HG03196 (cell line): ENCODE measurements around the gene ZCWPW2.

Experiments
- ATAC-seq: cut with Tn5 transposase; IDR thresholded peaks from one replicate; pipeline ENCODE4 v1.9.1; 2021; ENCODE audit not compliant: unreplicated experiment

ZCWPW2 gene

GRCh38 chr3:28376424-28376823 lies 27.9 kb downstream of the ZCWPW2 start:
- no peak for ATAC-seq

- ATAC-seq: no peak
Observed at GRCh38 chr3:28386049-28386448, 37.5 kb downstream of the ZCWPW2 start.

GRCh38 chr3:28388978-28389377 lies 40.5 kb downstream of the ZCWPW2 start:
- no peak for ATAC-seq

DNA sequence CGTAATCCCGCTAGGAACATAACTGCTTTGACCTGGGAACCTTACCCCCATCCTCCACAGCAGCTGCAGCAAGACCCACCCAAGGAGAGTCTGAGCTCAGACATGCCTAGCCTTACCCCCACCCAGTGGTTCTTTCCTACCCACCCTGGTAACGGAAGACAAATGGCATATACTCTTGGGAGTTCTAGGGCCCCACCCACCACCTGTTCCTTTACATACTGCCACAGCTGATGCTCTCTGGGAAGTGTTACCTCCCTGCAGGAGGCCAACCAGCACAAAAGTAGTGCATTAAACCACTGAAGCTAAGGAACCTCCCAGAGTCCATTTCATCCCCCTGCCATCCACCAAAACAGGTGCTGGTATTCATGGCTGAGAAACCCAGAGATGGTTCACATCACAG lies 50.7 kb downstream of the ZCWPW2 start:
- ATAC-seq: no peak

DNA sequence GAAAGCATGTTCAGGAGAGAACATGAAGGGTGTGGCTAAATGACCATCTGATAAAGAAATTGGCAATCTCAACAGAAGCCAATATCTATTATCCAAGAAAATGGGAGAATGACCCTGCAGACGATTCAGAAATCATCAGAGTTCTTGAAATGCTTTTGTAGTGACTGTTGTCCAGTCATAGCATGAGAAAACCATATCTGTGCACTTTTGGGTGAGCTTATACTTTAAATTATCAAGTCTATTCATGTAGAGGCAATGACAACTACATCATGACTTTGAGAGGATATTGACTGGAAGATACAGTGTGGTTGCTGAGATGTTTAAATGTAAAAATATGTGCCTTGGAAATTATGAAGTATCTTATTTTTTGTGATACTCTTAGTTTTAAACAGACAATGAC lies 57.7 kb downstream of the ZCWPW2 start:
- ATAC-seq: no peak

DNA sequence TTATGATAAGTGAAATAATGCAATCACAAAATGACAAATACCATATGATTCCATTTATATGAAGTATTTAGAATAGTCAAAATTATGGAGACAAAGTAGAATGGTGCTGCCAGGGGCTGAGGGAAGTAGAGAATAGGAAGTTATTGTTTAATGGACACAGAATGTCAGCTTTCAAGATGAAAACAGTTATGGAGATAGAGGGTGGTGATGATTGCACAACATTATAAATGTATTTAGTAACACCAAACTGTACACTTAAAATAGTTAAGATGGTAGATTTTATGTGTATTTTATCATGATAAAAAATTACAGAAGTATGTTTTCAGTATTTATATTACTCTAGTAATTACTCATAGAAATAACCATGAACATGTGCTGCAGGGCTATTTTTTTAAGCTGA lies 100.9 kb downstream of the ZCWPW2 start:
- no peak for ATAC-seq

DNA sequence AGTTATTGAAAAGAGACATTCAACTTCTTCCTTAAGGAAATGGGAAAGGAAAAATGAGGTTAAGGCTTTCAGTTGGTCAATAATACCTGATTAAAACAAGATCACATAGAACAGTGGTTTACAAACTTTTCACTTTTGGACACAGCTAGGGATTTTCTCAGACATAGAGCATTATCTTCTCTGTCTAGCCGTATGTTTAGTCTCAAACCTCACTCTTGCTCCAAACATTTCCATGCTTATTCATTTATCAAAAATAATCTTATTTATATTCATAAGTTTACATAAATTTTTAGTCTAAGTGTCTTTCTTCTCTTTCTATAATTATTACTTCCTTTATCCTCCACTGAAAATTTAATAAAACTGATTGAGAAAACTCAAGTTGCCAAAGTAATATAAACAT lies 114.3 kb downstream of the ZCWPW2 start:
- no peak for ATAC-seq

DNA sequence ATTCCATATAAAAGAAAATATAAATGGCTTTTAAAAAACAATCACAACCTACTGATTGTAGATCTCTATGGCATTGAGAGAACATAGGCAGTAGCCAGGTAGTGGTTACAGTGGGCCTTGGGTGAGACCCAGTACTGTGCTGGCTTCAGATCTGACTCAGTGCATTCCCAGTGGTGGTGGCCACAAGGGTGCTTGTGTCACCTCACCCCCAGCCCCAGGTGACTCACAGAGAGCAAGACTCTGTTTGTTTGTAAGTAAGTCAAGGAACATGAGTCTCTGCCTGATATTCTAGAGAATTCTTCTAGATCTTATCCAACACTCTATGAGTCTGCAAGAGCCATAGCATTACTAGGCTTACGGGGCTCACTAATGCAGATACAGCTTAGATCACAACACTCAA lies 118.9 kb downstream of the ZCWPW2 start:
- no peak for ATAC-seq

GRCh38 chr3:28476194-28476593 lies 127.7 kb downstream of the ZCWPW2 start:
- ATAC-seq: no peak

DNA sequence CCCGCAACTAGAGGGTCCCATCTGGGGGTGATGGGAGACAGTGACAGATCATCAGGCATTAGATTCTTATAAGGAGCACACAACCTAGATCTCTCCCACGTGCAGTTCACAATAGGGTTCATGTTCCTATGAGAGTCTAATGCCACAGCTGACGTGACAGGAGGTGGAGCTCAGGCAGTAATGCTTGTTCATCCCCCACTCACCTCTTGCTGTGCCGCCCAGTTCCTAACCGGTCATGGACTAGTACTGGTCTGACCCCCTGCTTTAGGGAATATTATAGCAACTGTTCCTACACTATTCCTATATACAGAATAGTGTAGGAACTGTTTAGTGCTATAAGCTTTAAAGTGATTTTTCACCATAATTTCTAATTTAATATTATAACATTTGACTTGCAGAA lies 128.2 kb downstream of the ZCWPW2 start:
- no peak for ATAC-seq

DNA sequence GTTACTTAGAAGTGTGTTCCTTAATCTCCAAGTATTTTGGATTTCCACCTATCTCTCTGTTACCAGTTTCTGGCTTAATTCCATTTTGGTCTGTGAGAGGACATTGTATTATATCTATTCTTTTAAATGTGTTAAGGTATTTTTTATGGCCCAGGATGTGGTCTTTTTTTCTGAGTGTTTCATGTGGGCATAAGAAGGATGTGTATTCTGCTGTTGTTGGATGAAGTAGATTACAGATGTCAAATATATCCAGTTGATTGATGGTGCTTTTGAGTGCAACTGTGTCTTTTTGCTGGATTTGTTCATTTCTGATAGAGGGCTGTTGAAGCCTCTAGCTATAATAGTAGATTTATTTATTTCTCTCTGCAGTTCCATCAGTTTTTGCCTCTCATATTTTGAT lies 136.6 kb downstream of the ZCWPW2 start:
- no peak for ATAC-seq

GRCh38 chr3:28495301-28495700 lies 146.8 kb downstream of the ZCWPW2 start:
- no peak for ATAC-seq

- ATAC-seq: no peak
Observed at GRCh38 chr3:28502397-28502937, 153.9 kb downstream of the ZCWPW2 start.

- ATAC-seq: no peak
Observed at GRCh38 chr3:28504976-28505375, 156.5 kb downstream of the ZCWPW2 start.

- ATAC-seq: no peak
Observed at GRCh38 chr3:28521663-28522062, 173.1 kb downstream of the ZCWPW2 start.

- ATAC-seq: no peak
Observed at GRCh38 chr3:28542351-28542750, 193.8 kb downstream of the ZCWPW2 start.

DNA sequence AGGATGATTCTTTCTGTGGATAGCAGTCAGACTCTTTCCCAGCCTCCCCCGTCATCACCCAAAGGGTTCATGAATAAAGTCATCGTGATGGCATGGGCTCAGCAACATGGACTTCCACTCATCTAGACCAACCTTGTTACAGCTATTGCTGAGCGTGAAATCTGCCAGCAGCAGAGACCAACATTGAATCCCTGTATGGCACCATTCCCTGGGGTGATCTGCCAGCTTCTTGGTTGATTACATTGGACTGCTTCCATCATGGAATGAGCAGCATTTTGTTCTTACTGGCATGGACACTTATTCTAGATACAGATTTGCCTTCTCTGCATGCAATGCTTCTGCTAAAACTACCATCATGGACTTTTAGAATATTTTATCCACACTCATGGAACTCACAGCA lies 195.7 kb downstream of the ZCWPW2 start:
- ATAC-seq: no peak

GRCh38 chr3:28544831-28545230 lies 196.3 kb downstream of the ZCWPW2 start:
- no peak for ATAC-seq

DNA sequence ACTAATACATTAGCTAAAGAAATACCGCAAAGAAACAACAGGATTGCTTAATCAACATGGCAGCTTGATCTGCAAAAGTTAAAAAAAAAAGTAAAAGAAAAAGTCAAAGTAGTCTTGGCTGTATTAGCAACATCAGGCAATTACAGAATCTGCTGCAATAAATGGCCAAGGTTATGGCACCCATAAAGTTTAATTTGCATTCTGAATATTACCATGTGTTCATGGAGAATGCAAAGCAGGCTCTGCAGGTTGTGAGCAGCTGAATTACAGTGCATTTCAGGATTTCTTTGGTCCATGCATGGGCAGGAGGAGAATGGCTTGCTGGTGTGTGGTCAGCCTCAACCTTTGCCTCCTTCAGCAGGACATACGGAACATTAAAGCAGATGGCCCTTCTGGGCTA lies 199.2 kb downstream of the ZCWPW2 start:
- ATAC-seq: no peak

DNA sequence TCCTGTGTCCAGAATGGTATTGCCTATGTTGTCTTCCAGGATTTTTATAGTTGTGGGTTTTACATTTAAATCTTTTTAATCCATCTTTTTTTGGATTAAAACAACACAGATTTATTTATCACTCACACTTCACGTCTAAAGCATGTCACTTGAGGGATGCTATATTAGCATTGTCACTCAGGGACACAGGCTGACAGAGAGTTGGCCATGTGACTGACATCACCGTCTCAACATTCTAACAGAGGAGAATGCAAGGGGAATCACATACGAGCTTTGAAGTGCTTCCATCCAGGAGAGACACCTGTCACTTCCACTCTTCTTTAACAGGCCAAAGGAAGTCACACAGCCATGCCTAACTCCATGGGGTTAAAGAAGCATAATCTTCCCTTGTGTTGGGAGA lies 204.7 kb downstream of the ZCWPW2 start:
- no peak for ATAC-seq

DNA sequence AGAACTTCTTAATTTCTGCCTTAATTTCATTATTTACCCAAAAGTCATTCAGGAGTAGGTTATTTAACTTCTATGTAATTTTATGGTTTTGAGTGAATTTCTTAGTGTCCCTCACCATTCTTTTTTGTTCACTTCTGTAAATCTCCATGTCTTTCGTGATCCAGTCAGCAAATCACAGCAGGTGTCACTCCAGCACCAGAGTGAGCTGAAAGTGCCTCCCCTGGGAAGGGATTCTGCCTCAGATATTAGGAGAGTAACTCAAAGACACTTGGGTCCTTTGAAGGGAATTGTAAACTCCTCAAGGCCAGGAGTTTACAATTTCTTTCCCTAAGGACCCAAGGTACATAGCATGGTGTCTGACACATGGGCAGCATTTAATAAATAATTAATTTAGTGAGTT lies 207.7 kb downstream of the ZCWPW2 start:
- no peak for ATAC-seq

GRCh38 chr3:28564211-28564610 lies 215.7 kb downstream of the ZCWPW2 start:
- ATAC-seq: no peak

DNA sequence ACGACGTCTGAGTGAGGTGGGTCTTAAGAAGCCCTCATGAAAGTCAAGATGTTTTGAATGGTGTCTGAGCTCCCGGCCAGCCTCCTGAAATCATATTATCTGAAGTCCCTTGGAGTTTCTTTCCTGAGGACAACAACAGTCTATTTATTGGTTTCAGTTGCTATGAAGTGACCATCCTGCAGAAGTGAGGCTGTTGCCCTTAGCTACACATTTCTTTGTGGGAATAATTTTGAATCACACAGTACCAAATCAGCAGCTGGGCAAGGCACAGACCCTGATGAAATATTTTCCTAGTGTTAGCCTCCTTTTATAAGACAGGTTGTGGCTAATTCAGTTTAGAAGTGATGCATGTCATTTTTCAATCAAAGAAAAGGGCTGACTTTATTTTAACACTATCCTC lies 220.8 kb downstream of the ZCWPW2 start:
- ATAC-seq: no peak

- ATAC-seq: no peak
Observed at GRCh38 chr3:28574036-28574435, 225.5 kb downstream of the ZCWPW2 start.
